Peyer's patch (tissue), 4 donors: Measurements from ENCODE around the gene HMCN1.

Experiments
- CTCF ChIP-seq, 6 experiments: fragments of 450-650 bp in 4 of 6; fragments of 200-600 bp in 2 of 6; sonication (generic) in 1 of 6; IDR thresholded peaks; one replicate each; pipeline ENCODE4 v1.5.1; 2017 to 2019; ENCODE audit warnings: antibody characterized with exemption in 6 of 6, mild to moderate bottlenecking in 3 of 6, moderate library complexity in 1 of 6
- POLR2A ChIP-seq, 2 donors: fragments of 450-650 bp; IDR thresholded peaks; one replicate each; pipeline ENCODE4 v1.5.1; 2017; ENCODE audit warnings: antibody characterized with exemption in 2 of 2, mild to moderate bottlenecking in 2 of 2, moderate library complexity in 2 of 2

- TF ChIP-seq CTCF (IDR thresholded peaks at IDR 0.05) (no peak), POLR2A (IDR thresholded peaks at IDR 0.05) (no peak)
Observed at GRCh38 chr1:185896863-185897262, 162.7 kb downstream of the HMCN1 start.
